Small intestine (tissue), 7 donors: ENCODE measurements around the gene SMTNL1. TPM values are rescaled to one million over a fixed set of nuclear protein-coding genes. Genes with fewer than 3 reads are reported as not detected.

ENCODE experiments used
- DNase-seq, 2 donors: peaks; one replicate each; pipeline versions ENCODE4 v3.0.0 to v3.0.0-alpha.2; 2013
- FAIRE-seq: peaks from 2 replicates; lab custom pipeline; 2012; peaks lifted over from hg19 to GRCh38; lab: Jason Lieb, UNC
- H3K27ac ChIP-seq, 3 donors: one replicate each; pipeline ENCODE4 v1.5.1; 2013; ENCODE audit warnings: low read length in 2 of 3, mild to moderate bottlenecking in 2 of 3, control low read depth in 1 of 3, inconsistent platforms in 1 of 3, low read depth in 1 of 3, moderate library complexity in 1 of 3
- H3K27me3 ChIP-seq, 3 donors: one replicate each; pipeline ENCODE4 v1.6.1; 2013; ENCODE audit warnings: low read length in 3 of 3, inconsistent platforms in 1 of 3; ENCODE audit not compliant: control insufficient read depth in 3 of 3, insufficient read depth in 3 of 3
- H3K36me3 ChIP-seq, 3 donors: one replicate each; pipeline ENCODE4 v1.6.1; 2013; ENCODE audit warnings: low read length in 3 of 3, inconsistent platforms in 1 of 3, low read depth in 1 of 3, mild to moderate bottlenecking in 1 of 3, moderate library complexity in 1 of 3; ENCODE audit not compliant: control insufficient read depth in 3 of 3, insufficient read depth in 2 of 3
- H3K4me1 ChIP-seq, 3 donors: one replicate each; pipeline ENCODE4 v1.6.1; 2013; ENCODE audit warnings: low read length in 2 of 3, inconsistent platforms in 1 of 3, low read depth in 1 of 3, mild to moderate bottlenecking in 1 of 3, moderate library complexity in 1 of 3; ENCODE audit not compliant: control insufficient read depth in 3 of 3, insufficient read depth in 2 of 3
- H3K4me3 ChIP-seq, 3 donors: one replicate each; pipeline ENCODE4 v1.5.1; 2013; ENCODE audit warnings: low read length in 3 of 3, control low read depth in 1 of 3, inconsistent platforms in 1 of 3, low read depth in 1 of 3, mild to moderate bottlenecking in 1 of 3, moderate library complexity in 1 of 3
- H3K9me3 ChIP-seq, 2 donors: one replicate each; pipeline ENCODE4 v1.6.1; 2013; ENCODE audit warnings: low read depth in 1 of 2, low read length in 1 of 2; ENCODE audit not compliant: control insufficient read depth in 2 of 2, insufficient read depth in 1 of 2
- WGBS, 3 donors: extraction: QIAGEN DNeasy Blood & Tissue Kit; methylation state at CpG; one replicate each; pipeline ENCODE4 v1.1.7; 2013; 5-methylcytosine and 5-hydroxymethylcytosine counted together
- polyA plus RNA-seq, 4 donors: library from polyadenylated mRNA; stranded (reverse) in 3 of 4; unstranded in 1 of 4; fragments of 200-250 nt in 3 of 4; fragments of 120-200 nt in 1 of 4; gene quantifications; one replicate each; pipeline versions ENCODE4 v1.2.1 to v1.2.3, GENCODE V29; 2013
- donor health status: healthy with polysubstance abuse.
- donor health status: control.
- donor health status: control.
- donor health status: Bipolar disorder and iron deficiency.
- donor health status: healthy.

SMTNL1 gene
- polyA plus RNA-seq, 4 donors, result 0.58 TPM; not detected in 3

- Histone ChIP-seq H3K27me3 (peaks cover 0 to 5% (median 0%) of the 10 kb centered on the region in 3 donors), H3K9me3 (no peaks in the 10 kb centered on the region), H3K36me3 (peaks cover 0 to 8% (median 0%) of the 10 kb centered on the region in 3 donors), H3K4me1 (peaks cover 2 to 13% (median 6%) of the 10 kb centered on the region in 3 donors), H3K4me3 (peak overlapping the region; percentile 53 to 77 (median 56)), H3K27ac (peak overlapping the region in 2 of 3 donors; percentile 28 to 32)
- FAIRE-seq (no peak), DNase-seq (peak; percentile 54 to 65)
- WGBS, 3 donors, result 12 to 16% (median 14%) methylated on average over 28 to 35 of the region's 35 CpGs
Observed at GRCh38 chr11:57513911-57514537, 23.4 kb upstream of the SMTNL1 start.

GRCh38 chr11:57514538-57515331, 22.7 kb upstream of the SMTNL1 start:
- peak; percentile 30 to 68 for DNase-seq
- peaks cover 0 to 8% (median 0%) of the 10 kb centered on the region in 3 donors for H3K36me3 ChIP-seq
- H3K27ac ChIP-seq, result peak overlapping the region in 2 of 3 donors; percentile 28 to 32
- no peak for FAIRE-seq
- WGBS, 3 donors, result 1% methylated on average over 47 to 57 of the region's 57 CpGs
- peaks cover 0 to 5% (median 0%) of the 10 kb centered on the region in 3 donors for H3K27me3 ChIP-seq
- H3K4me3 ChIP-seq, result peak overlapping the region; percentile 53 to 77 (median 56)
- no peaks in the 10 kb centered on the region for H3K9me3 ChIP-seq
- H3K4me1 ChIP-seq, result peaks cover 2 to 13% (median 6%) of the 10 kb centered on the region in 3 donors

- peak within 1 kb of the TSS; percentile 53 to 77 (median 56) for H3K4me3 ChIP-seq
- peak; percentile 14 to 69 for DNase-seq
- H3K27me3 ChIP-seq, result peaks cover 0 to 5% (median 0%) of the 10 kb centered on the region in 3 donors
- 0 to 1% (median 0%) methylated on average over 48 to 66 of the region's 66 CpGs for WGBS, 3 donors
- H3K27ac ChIP-seq, result peak within 1 kb of the TSS in 2 of 3 donors; percentile 28 to 32
- FAIRE-seq, result no peak
- peaks cover 0 to 8% (median 0%) of the 10 kb centered on the region in 3 donors for H3K36me3 ChIP-seq
- peaks cover 2 to 13% (median 6%) of the 10 kb centered on the region in 3 donors for H3K4me1 ChIP-seq
- no peaks in the 10 kb centered on the region for H3K9me3 ChIP-seq
Observed at GRCh38 chr11:57515332-57516060, 21.9 kb upstream of the SMTNL1 start, which contains the start of gene SLC43A1. SLC43A1 (minus strand) TSS chr11:57515702; CDS start chr11:57514111, 1,591 bp downstream.

GRCh38 chr11:57516061-57516443, 21.3 kb upstream of the SMTNL1 start:
- FAIRE-seq (no peak), DNase-seq (no peak)
- Histone ChIP-seq H3K27me3 (peaks cover 0 to 5% (median 0%) of the 10 kb centered on the region in 3 donors), H3K36me3 (peaks cover 0 to 8% (median 0%) of the 10 kb centered on the region in 3 donors), H3K4me1 (peaks cover 2 to 13% (median 6%) of the 10 kb centered on the region in 3 donors), H3K9me3 (no peaks in the 10 kb centered on the region), H3K27ac (no peak overlapping the region), H3K4me3 (peak overlapping the region; percentile 53 to 77 (median 56))
- 14 to 20% (median 15%) methylated on average over 5 of the region's 5 CpGs for WGBS, 3 donors

GRCh38 chr11:57521116-57521515, 16.3 kb upstream of the SMTNL1 start:
- Histone ChIP-seq H3K4me3 (no peak overlapping the region), H3K27me3 (peaks cover 0 to under 1% (median 0%) of the 10 kb centered on the region in 3 donors), H3K36me3 (no peaks in the 10 kb centered on the region), H3K9me3 (no peaks in the 10 kb centered on the region), H3K4me1 (peaks cover 0 to 1% (median 0%) of the 10 kb centered on the region in 3 donors), H3K27ac (no peak overlapping the region)
- FAIRE-seq, result no peak
- DNase-seq, result no peak
- 90 to 96% (median 96%) methylated on average over 2 of the region's 2 CpGs for WGBS, 3 donors

DNA sequence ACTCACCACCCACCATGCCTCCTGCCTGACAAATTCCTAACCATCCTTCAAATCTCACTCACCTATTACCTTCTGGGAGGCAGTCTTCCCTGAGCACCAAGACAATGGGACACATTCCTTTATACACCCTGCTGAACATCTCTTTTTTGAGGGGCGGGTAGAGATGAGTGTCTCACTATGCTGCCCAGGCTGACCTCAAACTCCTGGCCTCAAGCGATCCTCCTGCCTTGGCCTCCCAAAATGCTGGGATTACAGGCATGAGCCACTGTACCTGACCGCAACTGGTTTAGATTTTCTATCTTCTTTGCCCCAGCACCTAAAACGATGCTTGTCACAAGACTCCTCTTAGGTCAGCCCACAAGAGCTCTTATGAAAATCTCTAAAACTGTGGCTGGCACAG, 14.0 kb upstream of the SMTNL1 start:
- H3K9me3 ChIP-seq, result no peaks in the 10 kb centered on the region
- H3K4me1 ChIP-seq, result no peaks in the 10 kb centered on the region
- no peaks in the 10 kb centered on the region for H3K27me3 ChIP-seq
- no peak overlapping the region for H3K27ac ChIP-seq
- H3K4me3 ChIP-seq, result no peak overlapping the region
- H3K36me3 ChIP-seq, result peaks cover 0 to 4% (median 0%) of the 10 kb centered on the region in 3 donors
- FAIRE-seq (no peak), DNase-seq (no peak)
- WGBS, 3 donors, result 88 to 94% (median 94%) methylated on average over 4 of the region's 4 CpGs

DNA sequence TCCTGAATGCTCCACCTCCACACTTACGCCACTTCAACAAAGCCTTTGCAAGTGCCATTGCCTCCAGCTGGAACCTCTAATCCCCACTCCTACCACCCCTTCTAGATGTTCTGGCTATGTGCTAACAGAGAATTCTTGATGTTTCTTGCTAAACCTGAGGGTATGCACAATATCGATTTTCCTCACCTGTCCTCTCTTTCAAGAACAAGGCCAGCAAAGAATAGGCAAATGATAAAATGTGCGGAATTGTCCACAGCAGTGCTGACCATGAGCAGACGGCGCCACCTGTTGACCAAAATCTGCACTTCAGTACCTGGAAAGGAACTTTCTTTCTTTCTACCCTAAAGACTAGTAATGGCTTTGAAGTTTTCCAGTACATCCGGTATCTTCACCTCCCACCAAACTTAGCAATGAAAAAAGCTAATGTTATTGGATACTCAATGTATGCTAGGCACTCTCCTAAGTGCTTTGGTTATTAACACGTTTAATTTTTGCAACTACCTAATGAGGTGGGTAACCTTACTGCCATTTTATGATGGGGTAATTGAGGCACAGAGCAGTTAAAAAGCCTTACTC, 10.3 kb upstream of the SMTNL1 start:
- FAIRE-seq, result no peak
- Histone ChIP-seq H3K27ac (no peak overlapping the region), H3K36me3 (peaks cover 0 to 8% (median 0%) of the 10 kb centered on the region in 3 donors), H3K4me3 (no peak overlapping the region), H3K27me3 (no peaks in the 10 kb centered on the region), H3K4me1 (peaks cover 4% of the 10 kb centered on the region in 3 donors), H3K9me3 (no peaks in the 10 kb centered on the region)
- WGBS, 3 donors, result 18 to 22% (median 19%) methylated on average over 7 of the region's 7 CpGs
- peak; percentile 69 to 82 for DNase-seq
